Right lobe of liver (tissue), 4 donors: ENCODE measurements around the gene PDZRN3.

Source experiments
- POLR2A ChIP-seq: fragments of 450-650 bp; IDR thresholded peaks from one replicate; pipeline ENCODE4 v1.6.1; 2017; ENCODE audit warnings: antibody characterized with exemption, mild to moderate bottlenecking
- TF ChIP-seq, protein P1 (sequence below), 4 donors: fragments of 200-600 bp in 3 of 4; fragments of 450-650 bp in 1 of 4; IDR thresholded peaks; one replicate each; pipeline versions ENCODE4 v1.5.1 to v1.8.0; 2016 to 2022; ENCODE audit warnings: antibody characterized with exemption in 4 of 4, mild to moderate bottlenecking in 2 of 4
- donor health status: DM: no; HTN: no; CAD: no.
- donor health status: DM: no; HTN: no; CAD: no.
- donor health status: DM: no; HTN: yes; CAD: no.

DNA sequence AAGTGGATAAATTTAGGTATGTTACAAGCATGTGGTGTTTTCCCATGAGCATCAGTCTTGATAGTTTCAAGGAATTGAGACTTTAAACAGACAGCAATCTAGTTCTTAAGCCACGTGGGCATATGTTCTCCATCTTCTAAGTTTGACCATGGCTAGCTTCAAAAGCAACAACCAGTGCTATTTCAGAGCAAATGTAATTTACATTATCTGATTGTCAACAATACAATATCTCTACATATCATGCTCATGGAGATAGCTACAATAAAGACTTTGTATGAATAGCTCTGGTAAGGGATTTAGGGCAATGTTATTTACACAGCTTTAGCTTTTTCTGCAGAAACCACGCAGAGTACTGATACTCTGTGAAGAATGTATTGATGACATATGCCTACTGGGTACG, 38.8 kb upstream of the PDZRN3 start:
- no peak for TF ChIP-seq POLR2A
- TF ChIP-seq, protein P1, sequence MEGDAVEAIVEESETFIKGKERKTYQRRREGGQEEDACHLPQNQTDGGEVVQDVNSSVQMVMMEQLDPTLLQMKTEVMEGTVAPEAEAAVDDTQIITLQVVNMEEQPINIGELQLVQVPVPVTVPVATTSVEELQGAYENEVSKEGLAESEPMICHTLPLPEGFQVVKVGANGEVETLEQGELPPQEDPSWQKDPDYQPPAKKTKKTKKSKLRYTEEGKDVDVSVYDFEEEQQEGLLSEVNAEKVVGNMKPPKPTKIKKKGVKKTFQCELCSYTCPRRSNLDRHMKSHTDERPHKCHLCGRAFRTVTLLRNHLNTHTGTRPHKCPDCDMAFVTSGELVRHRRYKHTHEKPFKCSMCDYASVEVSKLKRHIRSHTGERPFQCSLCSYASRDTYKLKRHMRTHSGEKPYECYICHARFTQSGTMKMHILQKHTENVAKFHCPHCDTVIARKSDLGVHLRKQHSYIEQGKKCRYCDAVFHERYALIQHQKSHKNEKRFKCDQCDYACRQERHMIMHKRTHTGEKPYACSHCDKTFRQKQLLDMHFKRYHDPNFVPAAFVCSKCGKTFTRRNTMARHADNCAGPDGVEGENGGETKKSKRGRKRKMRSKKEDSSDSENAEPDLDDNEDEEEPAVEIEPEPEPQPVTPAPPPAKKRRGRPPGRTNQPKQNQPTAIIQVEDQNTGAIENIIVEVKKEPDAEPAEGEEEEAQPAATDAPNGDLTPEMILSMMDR (IDR thresholded peaks at IDR 0.05), result no peak
